Liver (tissue), 3 donors: Measurements from ENCODE around the gene CST9.

Experiments used
- CTCF ChIP-seq: fragments of 150-350 bp; IDR thresholded peaks from 2 replicates; pipeline ENCODE4 v1.5.1; 2017; ENCODE audit warnings: improper control_type of control experiment, low read depth, low read length; ENCODE audit not compliant: missing input control
- REST ChIP-seq: IDR thresholded peaks from 2 replicates; pipeline ENCODE4 v1.6.1; 2016; ENCODE audit warnings: antibody characterized with exemption, mild to moderate bottlenecking
- SP1 ChIP-seq: IDR thresholded peaks from 2 replicates; pipeline ENCODE4 v1.6.1; 2018; ENCODE audit warnings: antibody characterized with exemption, mild to moderate bottlenecking
- donor health status: healthy.
- donor health status: healthy.

GRCh38 chr20:23562721-23563342 is 42.9 kb downstream of the CST9 start:
- TF ChIP-seq SP1, result no peak
- TF ChIP-seq CTCF, result no peak
- no peak for TF ChIP-seq REST
